ENCODE results near the gene PNRC2. TPM values are rescaled to one million over a fixed set of nuclear protein-coding genes. Genes with fewer than 3 reads are reported as not detected.

The PNRC2 gene
- total and polyA plus RNA-seq, 2 of the 13 experiments (the other 11 are each of a cell fraction or from before 2014, with no cell fraction given) = 74.9 to 97.5 TPM

GRCh38 chr1:23979881-23980727 lies 20.5 kb downstream of the PNRC2 start, which contains the start of gene SRSF10 (continued):
- TF ChIP-seq SRSF9 (IDR thresholded peaks at IDR 0.05; ENCODE audit: borderline replicate concordance, insufficient read depth, low read depth, low read length, poor library complexity, severe bottlenecking) (no peak), MIER3 (CRISPR knock-in tag; IDR thresholded peaks at IDR 0.05; ENCODE audit: borderline replicate concordance) (peak; percentile 19; the same call in 1 of the 2 replicates), THAP9 (CRISPR knock-in tag; IDR thresholded peaks at IDR 0.05; ENCODE audit: borderline replicate concordance) (peak; percentile 88), KDM2A (CRISPR knock-in tag; IDR thresholded peaks at IDR 0.05; ENCODE audit: borderline replicate concordance, low read depth) (peak; percentile 81; the same call in 1 of the 2 replicates), ZNF644 (CRISPR knock-in tag; IDR thresholded peaks at IDR 0.05; ENCODE audit: low read depth) (no peak), TRIM22 (IDR thresholded peaks at IDR 0.05) (no peak), ZFP1 (CRISPR knock-in tag; IDR thresholded peaks at IDR 0.05) (peak; percentile 27; the same call in 1 of the 2 replicates), ZNF33B (CRISPR knock-in tag; IDR thresholded peaks at IDR 0.05) (peak; percentile 87; the same call in 1 of the 2 replicates), HNF4G (IDR thresholded peaks at IDR 0.05; ENCODE audit: borderline replicate concordance, low read depth, low read length) (0 out of 2 replicates have a peak, but pooled peaks have one; percentile 36), HNF4G (CRISPR knock-in tag; IDR thresholded peaks at IDR 0.05; ENCODE audit: borderline replicate concordance, low read depth) (peak; percentile 48; the same call in 1 of the 2 replicates), JUNB (CRISPR knock-in tag; IDR thresholded peaks at IDR 0.05; ENCODE audit: borderline replicate concordance) (0 out of 2 replicates have a peak, but pooled peaks have one; percentile 29), ZNF230 (CRISPR knock-in tag; IDR thresholded peaks at IDR 0.05) (peak; percentile 92), SRY (CRISPR knock-in tag; IDR thresholded peaks at IDR 0.05) (peak; percentile 82), ETV5 (CRISPR knock-in tag; IDR thresholded peaks at IDR 0.05; ENCODE audit: borderline replicate concordance) (no peak; the same call in 1 of the 2 replicates), ZNF296 (CRISPR knock-in tag; conservative IDR thresholded peaks at IDR 0.05) (peak; percentile 79; the same call in 1 of the 2 replicates), EZH2 (conservative IDR thresholded peaks at IDR 0.05; ENCODE audit: low read depth, low read length) (no peak), NCOR1 (IDR thresholded peaks at IDR 0.05; ENCODE audit: borderline replicate concordance, low read length) (no peak), ZNF343 (CRISPR knock-in tag; IDR thresholded peaks at IDR 0.05) (peak; percentile 83; the same call in 1 of the 2 replicates), ZNF7 (CRISPR knock-in tag; IDR thresholded peaks at IDR 0.05) (no peak), SRSF1 (optimal IDR thresholded peaks at IDR 0.05; ENCODE audit: low read depth, low read length) (peak; percentile 98), ZNF530 (CRISPR knock-in tag; IDR thresholded peaks at IDR 0.05; ENCODE audit: low read depth) (no peak; the same call in 1 of the 2 replicates), ZNF282 (IDR thresholded peaks at IDR 0.05; ENCODE audit: partially characterized antibody) (no peak), SMARCC2 (IDR thresholded peaks at IDR 0.05) (no peak)
- TF ChIP-seq, protein P1, sequence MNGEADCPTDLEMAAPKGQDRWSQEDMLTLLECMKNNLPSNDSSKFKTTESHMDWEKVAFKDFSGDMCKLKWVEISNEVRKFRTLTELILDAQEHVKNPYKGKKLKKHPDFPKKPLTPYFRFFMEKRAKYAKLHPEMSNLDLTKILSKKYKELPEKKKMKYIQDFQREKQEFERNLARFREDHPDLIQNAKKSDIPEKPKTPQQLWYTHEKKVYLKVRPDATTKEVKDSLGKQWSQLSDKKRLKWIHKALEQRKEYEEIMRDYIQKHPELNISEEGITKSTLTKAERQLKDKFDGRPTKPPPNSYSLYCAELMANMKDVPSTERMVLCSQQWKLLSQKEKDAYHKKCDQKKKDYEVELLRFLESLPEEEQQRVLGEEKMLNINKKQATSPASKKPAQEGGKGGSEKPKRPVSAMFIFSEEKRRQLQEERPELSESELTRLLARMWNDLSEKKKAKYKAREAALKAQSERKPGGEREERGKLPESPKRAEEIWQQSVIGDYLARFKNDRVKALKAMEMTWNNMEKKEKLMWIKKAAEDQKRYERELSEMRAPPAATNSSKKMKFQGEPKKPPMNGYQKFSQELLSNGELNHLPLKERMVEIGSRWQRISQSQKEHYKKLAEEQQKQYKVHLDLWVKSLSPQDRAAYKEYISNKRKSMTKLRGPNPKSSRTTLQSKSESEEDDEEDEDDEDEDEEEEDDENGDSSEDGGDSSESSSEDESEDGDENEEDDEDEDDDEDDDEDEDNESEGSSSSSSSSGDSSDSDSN (CRISPR knock-in tag; IDR thresholded peaks at IDR 0.05) = peak; percentile 91
